K562 (cell line): ENCODE results near the gene PLRG1. TPM values are rescaled to one million over a fixed set of nuclear protein-coding genes. Genes with fewer than 3 reads are reported as not detected.

Experiments
- BACH1 ChIP-seq: fragments of 200-800 bp; sonication (Bioruptor generic); IDR thresholded peaks from 2 replicates; pipeline ENCODE4 v1.6.1; 2016; ENCODE audit warnings: missing genetic modification characterization, missing compliant biosample characterization
- ESRRB ChIP-seq: fragments of 250-450 bp; sonication (Bioruptor Pico); IDR thresholded peaks from 2 replicates; pipeline ENCODE4 v1.5.0; 2020; ENCODE audit warnings: mild to moderate bottlenecking, moderate library complexity, borderline replicate concordance
- FOS ChIP-seq: IDR thresholded peaks from 3 replicates; pipeline ENCODE4 v1.6.1; 2011; ENCODE audit not compliant: insufficient read length; ENCODE audit errors: extremely low read depth
- FOXO4 ChIP-seq: fragments of 450-650 bp; formaldehyde crosslinking; IDR thresholded peaks from 2 replicates; pipeline ENCODE4 v1.4.0; 2020; ENCODE audit warnings: mild to moderate bottlenecking, moderate library complexity
- HOXB6 ChIP-seq: fragments of 250-450 bp; sonication (Bioruptor Pico); IDR thresholded peaks from 2 replicates; pipeline ENCODE4 v1.5.1; 2022; ENCODE audit warnings: mild to moderate bottlenecking, borderline replicate concordance
- ILF3 ChIP-seq: fragments of 450-650 bp; IDR thresholded peaks from 2 replicates; pipeline ENCODE4 v1.6.1; 2018; ENCODE audit warnings: antibody characterized with exemption, mild to moderate bottlenecking, moderate library complexity, borderline replicate concordance
- KAT8 ChIP-seq: fragments of 450-650 bp; IDR thresholded peaks from 2 replicates; pipeline ENCODE4 v1.6.1; 2016; ENCODE audit warnings: low read depth, mild to moderate bottlenecking
- L3MBTL2 ChIP-seq: fragments of 450-650 bp; IDR thresholded peaks from 2 replicates; pipeline ENCODE4 v1.6.1; 2016; ENCODE audit warnings: mild to moderate bottlenecking, moderate library complexity
- MCM7 ChIP-seq, 2 experiments: fragments of 450-650 bp; IDR thresholded peaks; 2 replicates each; pipeline ENCODE4 v1.6.1; 2016 to 2018
- MED1 ChIP-seq: sonication (generic); formaldehyde crosslinking; IDR thresholded peaks from 2 replicates; pipeline ENCODE4 v1.8.1; 2023; ENCODE audit warnings: missing genetic modification reagents, borderline replicate concordance
- NFIC ChIP-seq: fragments of 450-650 bp; IDR thresholded peaks from 2 replicates; pipeline ENCODE4 v1.6.1; 2017; ENCODE audit warnings: mild to moderate bottlenecking, inconsistent platforms
- PHF20 ChIP-seq: fragments of 450-650 bp; IDR thresholded peaks from 2 replicates; pipeline ENCODE4 v1.6.1; 2018; ENCODE audit not compliant: partially characterized antibody
- SAFB2 ChIP-seq: fragments of 200-400 bp; formaldehyde crosslinking; IDR thresholded peaks from 2 replicates; pipeline ENCODE4 v1.6.1; 2018; ENCODE audit warnings: borderline replicate concordance, low read length, low read depth, moderate library complexity; ENCODE audit not compliant: severe bottlenecking
- SREBF1 ChIP-seq: fragments of 150-350 bp; IDR thresholded peaks from 2 replicates; pipeline ENCODE4 v1.6.1; 2014; ENCODE audit warnings: antibody characterized with exemption, low read depth, low read length, borderline replicate concordance
- TRIM28 ChIP-seq: fragments of 450-650 bp; IDR thresholded peaks from 2 replicates; pipeline ENCODE4 v1.6.1; 2017
- ZEB2 ChIP-seq: fragments of 450-650 bp; IDR thresholded peaks from 2 replicates; pipeline ENCODE4 v1.6.1; 2016
- ZNF263 ChIP-seq: sonication (generic); formaldehyde crosslinking; IDR thresholded peaks from 2 replicates; pipeline ENCODE4 v1.8.0; 2022; ENCODE audit warnings: mild to moderate bottlenecking, missing genetic modification reagents, borderline replicate concordance
- ZNF407 ChIP-seq: fragments of 450-650 bp; IDR thresholded peaks from 2 replicates; pipeline ENCODE4 v1.6.1; 2016; ENCODE audit warnings: low read depth
- ZZZ3 ChIP-seq: fragments of 450-650 bp; IDR thresholded peaks from 2 replicates; pipeline ENCODE4 v1.6.1; 2016; ENCODE audit warnings: antibody characterized with exemption, mild to moderate bottlenecking, moderate library complexity
- polyA plus RNA-seq, 8 experiments: library from polyadenylated mRNA; depleted of rRNA in 4 of 8; stranded (reverse) in 5 of 8; unstranded in 3 of 8; fragments of >200 nt; fragmentation: Nextera tagmentation in 2 of 8; fragmentation: Illumina TruSeq in 1 of 8; extraction: Ambion mirVana in 2 of 8; extraction: Trizol in 1 of 8; gene quantifications; 2 replicates each; pipeline versions ENCODE4 v1.2.1 to v1.2.3, GENCODE V29; 2011 to 2014; ENCODE audit warnings: inconsistent platforms in 1 of 8, missing spikeins in 1 of 8
- total RNA-seq, 7 experiments: library from RNA; depleted of rRNA in 6 of 7; stranded (reverse); fragments of >200 nt in 6 of 7; fragmentation: Illumina TruSeq in 2 of 7; extraction: Trizol in 2 of 7; gene quantifications; 2 replicates each; pipeline versions ENCODE4 v1.2.1 to v1.2.3, GENCODE V29; 2011 to 2021; ENCODE audit warnings: low replicate concordance in 1 of 7

The PLRG1 gene
- total and polyA plus RNA-seq, 9 of the 15 experiments (the other 6 are each of a cell fraction or from before 2014, with no cell fraction given) = 48.0 to 248 (median 120) TPM

- TF ChIP-seq ZNF407 = no peak
- TF ChIP-seq TRIM28 = no peak
- no peak for TF ChIP-seq SAFB2
- TF ChIP-seq MED1 (CRISPR knock-in tag) = no peak
- TF ChIP-seq BACH1 (tag) = no peak
- TF ChIP-seq FOS = no peak
- TF ChIP-seq L3MBTL2 = no peak; the same call in 1 of the 2 replicates
- TF ChIP-seq HOXB6 (CRISPR knock-in tag) = no peak
- TF ChIP-seq ZNF263 = no peak
- no peak for TF ChIP-seq ESRRB (CRISPR knock-in tag)
- TF ChIP-seq SREBF1 = no peak
- no peak for TF ChIP-seq KAT8
- TF ChIP-seq ZZZ3 = no peak
- no peak for TF ChIP-seq FOXO4 (CRISPR knock-in tag)
- TF ChIP-seq PHF20 = no peak
- TF ChIP-seq ILF3 = no peak
- TF ChIP-seq NFIC = peak; percentile 75
- TF ChIP-seq MCM7 (IDR thresholded peaks at IDR 0.05) = no peak
- no peak for TF ChIP-seq ZEB2
Observed at GRCh38 chr4:154559494-154560418, 9.6 kb upstream of the PLRG1 start (continued).
